ENCODE measurements around the gene JAGN1.
A peak's percentile ranks its signal among the peaks of the same experiment; 100 is the strongest.

Gene JAGN1

GRCh38 chr3:9915254-9916141, 25.1 kb downstream of the JAGN1 start:
- no peak overlapping the region for H3K4me3 ChIP-seq (ENCODE audit: insufficient read depth, low read length, poor library complexity, severe bottlenecking)
- H2AFZ ChIP-seq (ENCODE audit: low read depth, low read length, severe bottlenecking), result peak overlapping the region; percentile 59
- TF ChIP-seq CTCF (IDR thresholded peaks at IDR 0.05; ENCODE audit: insufficient read depth, low read length, poor library complexity, severe bottlenecking) (no peak), EZH2phosphoT487 (conservative IDR thresholded peaks at IDR 0.05; ENCODE audit: low read length) (peak; percentile 72; the same call in 1 of the 2 replicates)
- H3K4me2 ChIP-seq (ENCODE audit: low read depth, low read length, poor library complexity, severe bottlenecking), result peak overlapping the region; percentile 34
- H3K79me2 ChIP-seq (ENCODE audit: insufficient read depth, low read length), result no peaks in the 10 kb centered on the region
- no peaks in the 10 kb centered on the region for H3F3A ChIP-seq (ENCODE audit: insufficient read depth)
- no peaks in the 10 kb centered on the region for H3K27me3 ChIP-seq (ENCODE audit: low read length)
- H3K9me3 ChIP-seq (ENCODE audit: insufficient read depth, low read length), result no peaks in the 10 kb centered on the region
- H3K36me3 ChIP-seq (ENCODE audit: low read length), result no peaks in the 10 kb centered on the region
- no peak overlapping the region for H3K27ac ChIP-seq (ENCODE audit: low read depth, low read length)
- H4K20me1 ChIP-seq (ENCODE audit: low read depth, low read length), result no peaks in the 10 kb centered on the region
- H3K9me2 ChIP-seq (replicated peaks; ENCODE audit: insufficient read depth, low read length), result no peaks in the 10 kb centered on the region
- H3K9ac ChIP-seq (ENCODE audit: low read length), result peak overlapping the region; percentile 9; the same call in 1 of the 2 replicates

GRCh38 chr3:9916346-9916733, 25.9 kb downstream of the JAGN1 start:
- H3K9ac ChIP-seq (ENCODE audit: low read length), result no peak overlapping the region
- no peaks in the 10 kb centered on the region for H3F3A ChIP-seq (ENCODE audit: insufficient read depth)
- H3K36me3 ChIP-seq (ENCODE audit: low read length), result no peaks in the 10 kb centered on the region
- H3K79me2 ChIP-seq (ENCODE audit: insufficient read depth, low read length), result no peaks in the 10 kb centered on the region
- H3K4me3 ChIP-seq (ENCODE audit: insufficient read depth, low read length, poor library complexity, severe bottlenecking), result no peak overlapping the region
- H3K27ac ChIP-seq (ENCODE audit: low read depth, low read length), result no peak overlapping the region
- H3K4me2 ChIP-seq (ENCODE audit: low read depth, low read length, poor library complexity, severe bottlenecking), result no peak overlapping the region
- no peaks in the 10 kb centered on the region for H3K9me2 ChIP-seq (replicated peaks; ENCODE audit: insufficient read depth, low read length)
- no peaks in the 10 kb centered on the region for H4K20me1 ChIP-seq (ENCODE audit: low read depth, low read length)
- H3K27me3 ChIP-seq (ENCODE audit: low read length), result no peaks in the 10 kb centered on the region
- no peaks in the 10 kb centered on the region for H3K9me3 ChIP-seq (ENCODE audit: insufficient read depth, low read length)
- no peak overlapping the region for H2AFZ ChIP-seq (ENCODE audit: low read depth, low read length, severe bottlenecking)
- TF ChIP-seq EZH2phosphoT487 (conservative IDR thresholded peaks at IDR 0.05; ENCODE audit: low read length), result no peak
- no peak for TF ChIP-seq CTCF (IDR thresholded peaks at IDR 0.05; ENCODE audit: insufficient read depth, low read length, poor library complexity, severe bottlenecking)

GRCh38 chr3:9916734-9917680, 26.6 kb downstream of the JAGN1 start, which contains the start of gene IL17RC:
IL17RC (plus strand) TSS chr3:9917098; CDS start chr3:9917316, 218 bp downstream.
- no peak within 1 kb of the TSS for H3K4me3 ChIP-seq (ENCODE audit: insufficient read depth, low read length, poor library complexity, severe bottlenecking)
- TF ChIP-seq CTCF (IDR thresholded peaks at IDR 0.05; ENCODE audit: insufficient read depth, low read length, poor library complexity, severe bottlenecking) (no peak), EZH2phosphoT487 (conservative IDR thresholded peaks at IDR 0.05; ENCODE audit: low read length) (no peak)
- no peaks in the 10 kb centered on the region for H3K27me3 ChIP-seq (ENCODE audit: low read length)
- H3K9me3 ChIP-seq (ENCODE audit: insufficient read depth, low read length), result no peaks in the 10 kb centered on the region
- no peak within 1 kb of the TSS for H2AFZ ChIP-seq (ENCODE audit: low read depth, low read length, severe bottlenecking)
- peak within 1 kb of the TSS; percentile 34 for H3K4me2 ChIP-seq (ENCODE audit: low read depth, low read length, poor library complexity, severe bottlenecking)
- no peaks in the 10 kb centered on the region for H4K20me1 ChIP-seq (ENCODE audit: low read depth, low read length)
- no peaks in the 10 kb centered on the region for H3K9me2 ChIP-seq (replicated peaks; ENCODE audit: insufficient read depth, low read length)
- H3K27ac ChIP-seq (ENCODE audit: low read depth, low read length), result no peak within 1 kb of the TSS
- no peaks in the 10 kb centered on the region for H3K36me3 ChIP-seq (ENCODE audit: low read length)
- no peaks in the 10 kb centered on the region for H3F3A ChIP-seq (ENCODE audit: insufficient read depth)
- H3K9ac ChIP-seq (ENCODE audit: low read length), result no peak within 1 kb of the TSS
- no peaks in the 10 kb centered on the region for H3K79me2 ChIP-seq (ENCODE audit: insufficient read depth, low read length)
